Tibial artery (tissue), 4 donors: ENCODE data around the gene KEL.

ENCODE experiments used
- DNase-seq, 2 donors: peaks; one replicate each; pipeline ENCODE4 v3.0.0-alpha.2; 2019
- H3K27ac ChIP-seq, 2 donors: fragments of 200-600 bp; sonication (generic) in 1 of 2; 1 replicate in 1 of 2; 2 replicates in 1 of 2; pipeline ENCODE4 v1.5.1; 2018 to 2019; ENCODE audit warnings: mild to moderate bottlenecking in 1 of 2
- H3K27me3 ChIP-seq, 2 donors: fragments of 200-600 bp; sonication (generic) in 1 of 2; one replicate each; pipeline versions ENCODE4 v1.5.1 to v1.6.0; 2016 to 2019
- H3K36me3 ChIP-seq, 3 donors: fragments of 200-600 bp; sonication (generic) in 2 of 3; one replicate each; pipeline ENCODE4 v1.5.1; 2016 to 2019; ENCODE audit warnings: mild to moderate bottlenecking in 2 of 3
- H3K4me1 ChIP-seq, 4 donors: fragments of 200-600 bp; sonication (generic) in 2 of 4; 1 replicate in 3 of 4; 2 replicates in 1 of 4; pipeline ENCODE4 v1.5.1; 2016 to 2019
- H3K4me3 ChIP-seq, 2 donors: fragments of 200-600 bp; sonication (generic) in 1 of 2; 1 replicate in 1 of 2; 2 replicates in 1 of 2; pipeline ENCODE4 v1.5.1; 2018 to 2019; ENCODE audit warnings: mild to moderate bottlenecking in 2 of 2
- H3K9me3 ChIP-seq, 3 donors: fragments of 200-600 bp; sonication (generic) in 1 of 3; one replicate each; pipeline ENCODE4 v1.5.1; 2016 to 2019
- CTCF ChIP-seq, 2 experiments: fragments of 200-600 bp in 1 of 2; fragments of 450-650 bp in 1 of 2; IDR thresholded peaks; one replicate each; pipeline ENCODE4 v1.5.1; 2017 to 2019; ENCODE audit warnings: antibody characterized with exemption in 2 of 2, mild to moderate bottlenecking in 1 of 2, moderate library complexity in 1 of 2
- intact Hi-C: fragments of 100-400 bp; cut with DNase I; formaldehyde crosslinking; loops from one replicate; pipeline ENCODE4 v1.15.0; 2023; ENCODE audit warnings: low total_unique reads

The KEL gene

DNA sequence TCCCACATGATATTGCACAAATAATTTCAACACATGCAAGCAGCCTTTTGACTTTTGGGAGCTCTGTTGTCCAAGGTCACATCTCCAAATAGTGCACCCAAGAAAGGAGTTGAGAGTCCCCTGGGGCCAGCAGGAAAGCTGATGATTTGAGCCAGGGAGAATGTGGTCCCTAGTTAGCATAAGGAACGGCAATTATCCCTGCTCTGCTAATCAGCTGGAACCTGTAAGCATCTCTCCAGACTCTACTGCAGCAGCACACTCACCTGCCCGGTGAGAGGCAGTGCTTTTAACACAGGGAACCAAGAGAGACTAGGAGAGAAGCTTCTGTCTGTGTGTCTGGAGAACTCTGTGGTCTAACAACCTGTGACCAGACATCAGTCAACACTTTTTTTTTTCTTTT, 45.7 kb downstream of the KEL start:
- H3K4me3 ChIP-seq: no peak overlapping the region
- no peak for DNase-seq
- H3K27ac ChIP-seq: no peak overlapping the region
- TF ChIP-seq CTCF (IDR thresholded peaks at IDR 0.05): no peak
- H3K27me3 ChIP-seq: peaks cover 0 to 16% of the 10 kb centered on the region in 2 donors
- no peaks in the 10 kb centered on the region for H3K4me1 ChIP-seq
- H3K36me3 ChIP-seq: no peaks in the 10 kb centered on the region
- intact Hi-C loops: no loop called here
- no peaks in the 10 kb centered on the region for H3K9me3 ChIP-seq

GRCh38 chr7:142915315-142915714, 46.8 kb downstream of the KEL start:
- H3K4me3 ChIP-seq: no peak overlapping the region
- H3K9me3 ChIP-seq: no peaks in the 10 kb centered on the region
- no peak for DNase-seq
- H3K27ac ChIP-seq: no peak overlapping the region
- H3K27me3 ChIP-seq: peaks cover 0 to 16% of the 10 kb centered on the region in 2 donors
- TF ChIP-seq CTCF (IDR thresholded peaks at IDR 0.05): no peak
- H3K36me3 ChIP-seq: no peaks in the 10 kb centered on the region
- H3K4me1 ChIP-seq: no peaks in the 10 kb centered on the region
- intact Hi-C loops: no loop called here

GRCh38 chr7:142914121-142914520, 48.0 kb downstream of the KEL start:
- intact Hi-C loops: no loop called here
- H3K27ac ChIP-seq: no peak overlapping the region
- no peaks in the 10 kb centered on the region for H3K36me3 ChIP-seq
- peaks cover 0 to 16% of the 10 kb centered on the region in 2 donors for H3K27me3 ChIP-seq
- no peak overlapping the region for H3K4me3 ChIP-seq
- H3K9me3 ChIP-seq: no peaks in the 10 kb centered on the region
- no peaks in the 10 kb centered on the region for H3K4me1 ChIP-seq
- TF ChIP-seq CTCF (IDR thresholded peaks at IDR 0.05): no peak
- DNase-seq: no peak

- intact Hi-C loops: no loop called here
- no peak overlapping the region for H3K4me3 ChIP-seq
- no peak for TF ChIP-seq CTCF (IDR thresholded peaks at IDR 0.05)
- H3K36me3 ChIP-seq: no peaks in the 10 kb centered on the region
- DNase-seq: no peak
- no peaks in the 10 kb centered on the region for H3K4me1 ChIP-seq
- H3K9me3 ChIP-seq: no peaks in the 10 kb centered on the region
- H3K27me3 ChIP-seq: peaks cover 0 to 12% of the 10 kb centered on the region in 2 donors
- no peak overlapping the region for H3K27ac ChIP-seq
Measured at GRCh38 chr7:142913566-142913965, 48.6 kb downstream of the KEL start.

DNA sequence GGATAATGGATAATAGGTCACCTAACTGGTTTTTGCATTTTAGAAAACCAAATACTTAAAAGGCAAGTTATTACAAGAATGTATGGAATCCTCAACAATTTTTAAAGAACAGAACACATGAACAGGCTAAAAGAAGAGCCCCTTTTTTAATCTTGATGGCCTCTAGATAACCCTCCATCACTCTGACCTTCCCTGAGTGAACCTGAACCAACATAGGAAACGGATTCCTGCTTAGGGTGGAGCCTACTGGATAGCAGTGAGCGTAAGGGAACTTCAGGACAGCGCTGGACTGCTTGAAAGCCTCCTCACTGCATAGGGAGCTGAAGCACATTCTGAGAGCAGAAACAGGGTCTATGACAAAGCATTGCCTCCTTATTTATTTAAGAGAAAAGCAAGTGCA, 49.1 kb downstream of the KEL start:
- Histone ChIP-seq H3K4me1 (no peaks in the 10 kb centered on the region), H3K4me3 (no peak overlapping the region), H3K36me3 (no peaks in the 10 kb centered on the region), H3K9me3 (no peaks in the 10 kb centered on the region), H3K27me3 (peaks cover 0 to 13% of the 10 kb centered on the region in 2 donors), H3K27ac (no peak overlapping the region)
- intact Hi-C loops: no loop called here
- no peak for DNase-seq
- TF ChIP-seq CTCF (IDR thresholded peaks at IDR 0.05): no peak

GRCh38 chr7:142910481-142910880, 51.7 kb downstream of the KEL start:
- no peak for DNase-seq
- Histone ChIP-seq H3K9me3 (no peaks in the 10 kb centered on the region), H3K36me3 (no peaks in the 10 kb centered on the region), H3K4me1 (no peaks in the 10 kb centered on the region), H3K4me3 (no peak overlapping the region), H3K27ac (no peak overlapping the region), H3K27me3 (peaks cover 0 to 12% of the 10 kb centered on the region in 2 donors)
- no peak for TF ChIP-seq CTCF (IDR thresholded peaks at IDR 0.05)
- intact Hi-C loops: no loop called here
